Nephron progenitor cell (in vitro differentiated cells): ENCODE measurements around the gene PLA2G4D.
A peak's percentile ranks its signal among the peaks of the same experiment; 100 is the strongest.

Experiments used
- DNase-seq: peaks from one replicate; pipeline ENCODE4 v3.0.0; 2021
- H3K27ac Mint-ChIP-seq: 2 replicates; pipeline ENCODE4 v1.8.0; 2021; ENCODE audit warnings: mild to moderate bottlenecking, moderate library complexity, mixed read lengths
- H3K27me3 Mint-ChIP-seq: 2 replicates; pipeline ENCODE4 v1.8.0; 2021; ENCODE audit warnings: mild to moderate bottlenecking, low read depth, mixed read lengths; ENCODE audit not compliant: poor library complexity
- H3K36me3 Mint-ChIP-seq: 2 replicates; pipeline ENCODE4 v1.8.0; 2021; ENCODE audit warnings: low read depth, mixed read lengths
- H3K4me1 Mint-ChIP-seq: 2 replicates; pipeline ENCODE4 v1.8.0; 2021; ENCODE audit warnings: mixed read lengths
- H3K4me3 Mint-ChIP-seq: 2 replicates; pipeline ENCODE4 v1.8.0; 2021; ENCODE audit warnings: mild to moderate bottlenecking, moderate library complexity, mixed read lengths
- H3K9me3 Mint-ChIP-seq: 2 replicates; pipeline ENCODE4 v1.8.0; 2021; ENCODE audit warnings: mild to moderate bottlenecking, moderate library complexity, mixed read lengths
- TF ChIP-seq, protein P1 (sequence below): fragments of 200-600 bp; sonication (generic); IDR thresholded peaks from 2 replicates; pipeline ENCODE4 v1.5.0; 2021; ENCODE audit warnings: antibody characterized with exemption

PLA2G4D gene

DNA sequence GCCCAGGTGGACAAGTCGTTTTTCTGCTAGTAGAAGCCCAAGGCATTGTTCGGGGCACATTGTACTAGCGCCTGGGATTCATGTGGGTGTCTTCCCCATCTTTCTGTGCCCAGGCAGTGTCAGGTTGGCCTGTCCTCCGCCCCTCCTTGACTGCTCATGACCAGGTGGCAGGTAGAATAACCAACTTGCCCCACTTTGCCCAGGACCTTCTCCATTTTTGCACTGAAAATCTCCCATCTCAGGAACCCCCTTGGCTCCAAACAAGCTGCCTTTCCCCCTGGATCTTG lies 33.9 kb downstream of the PLA2G4D start:
- TF ChIP-seq, protein P1, sequence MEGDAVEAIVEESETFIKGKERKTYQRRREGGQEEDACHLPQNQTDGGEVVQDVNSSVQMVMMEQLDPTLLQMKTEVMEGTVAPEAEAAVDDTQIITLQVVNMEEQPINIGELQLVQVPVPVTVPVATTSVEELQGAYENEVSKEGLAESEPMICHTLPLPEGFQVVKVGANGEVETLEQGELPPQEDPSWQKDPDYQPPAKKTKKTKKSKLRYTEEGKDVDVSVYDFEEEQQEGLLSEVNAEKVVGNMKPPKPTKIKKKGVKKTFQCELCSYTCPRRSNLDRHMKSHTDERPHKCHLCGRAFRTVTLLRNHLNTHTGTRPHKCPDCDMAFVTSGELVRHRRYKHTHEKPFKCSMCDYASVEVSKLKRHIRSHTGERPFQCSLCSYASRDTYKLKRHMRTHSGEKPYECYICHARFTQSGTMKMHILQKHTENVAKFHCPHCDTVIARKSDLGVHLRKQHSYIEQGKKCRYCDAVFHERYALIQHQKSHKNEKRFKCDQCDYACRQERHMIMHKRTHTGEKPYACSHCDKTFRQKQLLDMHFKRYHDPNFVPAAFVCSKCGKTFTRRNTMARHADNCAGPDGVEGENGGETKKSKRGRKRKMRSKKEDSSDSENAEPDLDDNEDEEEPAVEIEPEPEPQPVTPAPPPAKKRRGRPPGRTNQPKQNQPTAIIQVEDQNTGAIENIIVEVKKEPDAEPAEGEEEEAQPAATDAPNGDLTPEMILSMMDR, result no peak
- H3K9me3 Mint-ChIP-seq, result no peaks in the 10 kb centered on the region
- no peak overlapping the region for H3K4me3 Mint-ChIP-seq
- H3K27ac Mint-ChIP-seq, result no peak overlapping the region
- peaks cover 43% of the 10 kb centered on the region for H3K27me3 Mint-ChIP-seq
- DNase-seq, result no peak
- H3K36me3 Mint-ChIP-seq, result no peaks in the 10 kb centered on the region
- peaks cover 19% of the 10 kb centered on the region for H3K4me1 Mint-ChIP-seq

GRCh38 chr15:42059661-42060476 lies 34.5 kb downstream of the PLA2G4D start:
- H3K4me3 Mint-ChIP-seq, result no peak overlapping the region
- TF ChIP-seq, protein P1, result peak; percentile 91
- H3K27me3 Mint-ChIP-seq, result peaks cover 47% of the 10 kb centered on the region
- no peak overlapping the region for H3K27ac Mint-ChIP-seq
- DNase-seq, result peak; percentile 88
- H3K4me1 Mint-ChIP-seq, result peaks cover 13% of the 10 kb centered on the region
- no peaks in the 10 kb centered on the region for H3K9me3 Mint-ChIP-seq
- no peaks in the 10 kb centered on the region for H3K36me3 Mint-ChIP-seq

DNA sequence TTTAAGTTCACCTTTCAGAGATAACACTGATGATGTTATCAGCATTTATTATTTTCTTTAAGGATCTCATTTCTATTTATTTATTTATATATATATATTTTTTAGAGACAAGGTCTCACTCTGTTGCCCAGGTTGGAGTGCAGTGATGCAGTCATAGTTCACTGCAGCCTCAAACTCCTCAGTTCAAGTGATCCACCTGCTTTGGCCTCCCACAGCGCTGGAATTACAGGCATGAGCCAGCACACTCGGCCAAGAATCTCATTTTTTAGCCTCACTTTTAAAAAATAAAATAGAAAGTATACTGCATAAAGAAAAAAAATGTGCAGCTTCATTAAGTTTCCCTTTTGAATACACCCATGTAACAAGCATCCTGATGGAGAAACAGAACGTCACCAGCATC lies 35.6 kb downstream of the PLA2G4D start:
- H3K27me3 Mint-ChIP-seq, result peaks cover 58% of the 10 kb centered on the region
- peaks cover 12% of the 10 kb centered on the region for H3K4me1 Mint-ChIP-seq
- no peak overlapping the region for H3K27ac Mint-ChIP-seq
- no peak for DNase-seq
- TF ChIP-seq, protein P1, result no peak
- no peaks in the 10 kb centered on the region for H3K36me3 Mint-ChIP-seq
- H3K4me3 Mint-ChIP-seq, result no peak overlapping the region
- H3K9me3 Mint-ChIP-seq, result no peaks in the 10 kb centered on the region

DNA sequence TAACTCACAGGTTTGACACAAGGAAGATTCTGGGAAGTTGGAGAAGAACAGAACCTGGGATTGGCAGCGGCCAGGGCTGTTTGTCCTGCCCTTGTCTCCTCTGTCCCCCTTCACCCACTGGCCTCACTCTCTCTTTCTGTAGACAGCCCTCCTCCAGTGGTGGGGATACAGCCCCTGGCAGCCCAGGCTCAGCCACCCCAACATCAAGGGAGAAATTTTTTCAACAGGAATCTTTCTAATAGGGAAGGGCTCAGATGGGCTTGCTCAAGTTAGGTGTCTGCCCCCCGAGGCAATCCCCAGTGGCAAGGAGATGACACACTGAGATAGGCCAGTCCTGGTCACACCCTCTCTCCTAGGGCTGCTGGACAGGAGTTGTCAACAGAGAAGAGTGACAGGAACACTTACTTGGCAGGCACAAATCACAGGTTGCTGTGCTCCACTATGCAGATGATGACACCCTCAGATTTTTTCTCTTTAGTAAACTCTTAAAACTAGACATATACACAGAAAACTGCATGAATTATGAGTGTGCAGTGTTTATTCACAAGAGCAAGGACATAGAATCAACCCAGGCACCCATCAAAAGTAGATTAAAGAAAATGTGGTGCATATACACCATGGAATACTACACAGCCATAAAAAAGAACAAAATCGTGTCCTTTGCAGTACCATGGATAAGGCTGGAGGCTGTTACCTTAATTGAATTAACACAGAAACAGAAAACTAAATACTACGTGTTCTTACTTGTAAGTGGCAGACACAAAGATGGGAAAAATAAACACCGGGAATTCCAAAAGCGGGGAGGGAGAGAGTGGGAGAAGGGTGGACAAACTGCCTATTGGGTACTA lies 36.3 kb downstream of the PLA2G4D start:
- no peak overlapping the region for H3K4me3 Mint-ChIP-seq

GRCh38 chr15:42056934-42057798 lies 37.2 kb downstream of the PLA2G4D start:
- Mint-ChIP-seq H3K36me3 (no peaks in the 10 kb centered on the region), H3K4me1 (peaks cover 21% of the 10 kb centered on the region), H3K9me3 (no peaks in the 10 kb centered on the region), H3K27me3 (peaks cover 60% of the 10 kb centered on the region), H3K4me3 (peak overlapping the region; percentile 65), H3K27ac (no peak overlapping the region)
- peak; percentile 87 for DNase-seq
- TF ChIP-seq, protein P1, result peak; percentile 69

More for the DNA sequence above, 36.3 kb downstream of the PLA2G4D start:
- H3K27me3 Mint-ChIP-seq, result peaks cover 59% of the 10 kb centered on the region
- peaks cover 17% of the 10 kb centered on the region for H3K4me1 Mint-ChIP-seq
- DNase-seq, result no peak
- TF ChIP-seq, protein P1, result no peak
- H3K9me3 Mint-ChIP-seq, result no peaks in the 10 kb centered on the region
- H3K36me3 Mint-ChIP-seq, result no peaks in the 10 kb centered on the region
- no peak overlapping the region for H3K27ac Mint-ChIP-seq
